Fibroblast of skin of back (primary cell): ENCODE measurements around the gene SERPINB13. TPM values are rescaled to one million over a fixed set of nuclear protein-coding genes. Genes with fewer than 3 reads are reported as not detected.

Source experiments
- DNase-seq: peaks from one replicate; pipeline ENCODE4 v3.0.0-alpha.2; 2013
- polyA plus RNA-seq, 2 experiments: library from polyadenylated mRNA; unstranded; fragments of 120-200 nt; gene quantifications; one replicate each; pipeline ENCODE4 v1.2.1, GENCODE V29; 2013; ENCODE audit not compliant: insufficient read length in 2 of 2

SERPINB13 gene
- not detected for polyA plus RNA-seq (2013, experiment 1 of 2; ENCODE audit: insufficient read length)
- polyA plus RNA-seq (2013, experiment 2 of 2; ENCODE audit: insufficient read length): not detected

DNA sequence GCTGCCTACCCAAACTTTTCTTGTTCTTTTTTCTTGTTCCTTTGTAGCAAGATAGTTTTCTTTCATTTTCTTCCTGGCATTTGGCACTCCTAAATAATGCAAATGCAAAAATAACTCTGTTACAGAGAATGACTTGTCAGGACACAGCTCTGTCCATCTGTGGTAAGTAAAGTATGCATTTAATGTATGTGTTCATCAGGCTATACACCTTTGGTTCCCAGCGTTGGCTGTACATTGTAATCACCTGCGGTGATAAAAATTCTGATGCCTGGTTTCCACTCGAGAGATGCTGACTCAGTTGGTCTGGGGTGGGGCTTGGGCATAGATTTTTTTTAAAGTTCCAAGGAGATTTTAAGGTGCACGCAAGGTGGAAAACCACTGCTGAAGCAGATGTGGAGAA is at the start of gene SERPINB13:
Gene SERPINB13 (plus strand): TSS at position 378 of the 400 bp plus-strand sequence. CDS start 1,325 bp downstream, outside the sequence.
- no peak for DNase-seq

GRCh38 chr18:63539904-63540510 is 47.1 kb upstream of the SERPINB13 start:
- DNase-seq: peak; percentile 81

GRCh38 chr18:63542069-63542468 is 45.1 kb upstream of the SERPINB13 start, which contains the start of gene SERPINB12:
SERPINB12 (plus strand) TSS chr18:63542369; CDS start chr18:63556160, 13,791 bp downstream.
- no peak for DNase-seq

- no peak for DNase-seq
Observed at GRCh38 chr18:63544017-63544416, 43.1 kb upstream of the SERPINB13 start.

- DNase-seq: no peak
Observed at GRCh38 chr18:63545000-63545399, 42.1 kb upstream of the SERPINB13 start.

DNA sequence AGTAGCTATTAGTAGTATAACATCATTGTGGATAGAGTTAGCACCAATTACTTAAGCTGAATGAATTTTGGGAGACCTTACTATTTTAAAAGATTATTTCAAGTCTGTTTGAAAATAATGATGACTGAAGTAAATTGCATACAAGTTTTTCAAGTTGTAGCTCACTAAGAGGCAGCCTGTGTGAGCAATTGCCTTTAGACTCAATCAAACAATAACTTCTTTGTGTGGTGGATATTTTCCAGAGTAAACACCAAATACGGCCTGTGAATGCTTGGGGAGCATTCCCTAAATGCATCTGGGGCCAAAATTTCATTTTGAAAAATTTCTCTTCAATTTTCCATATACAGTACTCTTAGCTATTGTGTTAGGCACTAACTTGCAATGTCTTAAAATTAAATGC is 37.1 kb upstream of the SERPINB13 start:
- DNase-seq: no peak

- no peak for DNase-seq
Observed at GRCh38 chr18:63551769-63552168, 35.4 kb upstream of the SERPINB13 start.

- no peak for DNase-seq
Observed at GRCh38 chr18:63552581-63552980, 34.6 kb upstream of the SERPINB13 start.

DNA sequence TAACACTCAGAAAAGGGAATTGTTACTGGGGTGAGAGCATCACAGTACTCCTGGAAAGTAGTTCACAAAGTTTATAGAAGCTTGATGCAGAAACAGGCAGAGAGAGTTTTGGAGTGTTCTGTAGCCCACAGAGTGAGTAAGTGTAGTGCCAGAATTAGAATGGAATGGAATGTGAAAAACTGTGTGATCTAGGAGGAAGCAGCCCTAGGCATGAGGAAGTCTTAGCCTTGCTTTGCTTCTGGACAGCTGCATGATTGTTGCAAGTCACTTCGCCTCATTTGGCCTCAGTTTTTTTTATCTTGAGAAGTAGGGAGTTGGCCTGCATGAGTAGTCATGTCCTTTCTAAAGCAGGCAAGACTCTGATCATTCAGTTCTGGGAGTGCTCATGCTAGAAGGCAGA is 34.1 kb upstream of the SERPINB13 start:
- DNase-seq: peak; percentile 93

DNA sequence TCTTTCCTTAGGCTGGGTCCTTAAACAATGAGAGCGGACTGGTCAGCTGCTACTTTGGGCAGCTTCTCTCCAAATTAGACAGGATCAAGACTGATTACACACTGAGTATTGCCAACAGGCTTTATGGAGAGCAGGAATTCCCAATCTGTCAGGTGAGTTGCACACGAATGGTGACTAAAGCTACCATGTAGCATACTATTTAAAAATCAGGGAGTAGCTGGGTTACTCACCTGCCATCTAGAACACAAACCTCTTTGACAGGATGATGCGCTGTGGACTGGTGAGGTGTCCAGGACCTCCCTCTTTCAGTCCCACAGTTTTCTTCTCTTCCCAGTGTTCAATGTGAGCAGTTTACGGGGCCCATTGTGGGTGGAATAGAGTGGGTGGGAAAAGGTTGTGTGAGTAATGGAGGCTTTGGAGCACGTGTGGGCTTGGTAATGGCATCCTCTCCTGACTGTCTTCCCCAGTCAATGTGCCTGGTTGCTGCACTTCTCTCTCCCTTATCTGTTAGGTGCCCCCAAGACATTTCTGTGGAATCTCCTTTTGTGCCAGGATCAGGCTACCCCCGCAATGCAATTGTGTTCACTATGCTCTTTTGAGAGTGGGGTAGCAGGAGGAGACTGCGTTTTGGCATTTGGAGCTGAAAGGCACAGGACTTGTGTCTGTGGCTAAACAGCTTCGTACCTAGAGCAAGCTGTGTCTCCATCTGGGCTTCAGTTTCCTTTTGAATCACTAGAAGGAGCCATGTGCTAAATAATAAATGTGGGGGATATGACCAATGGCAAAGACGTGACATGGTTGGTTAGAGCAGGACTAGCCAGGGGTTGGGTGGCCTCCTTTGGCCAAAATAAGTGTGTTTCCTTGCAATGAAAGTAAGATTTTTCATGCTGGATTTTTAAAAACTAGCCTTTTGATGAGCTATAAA is 27.3 kb upstream of the SERPINB13 start:
- DNase-seq: no peak

DNA sequence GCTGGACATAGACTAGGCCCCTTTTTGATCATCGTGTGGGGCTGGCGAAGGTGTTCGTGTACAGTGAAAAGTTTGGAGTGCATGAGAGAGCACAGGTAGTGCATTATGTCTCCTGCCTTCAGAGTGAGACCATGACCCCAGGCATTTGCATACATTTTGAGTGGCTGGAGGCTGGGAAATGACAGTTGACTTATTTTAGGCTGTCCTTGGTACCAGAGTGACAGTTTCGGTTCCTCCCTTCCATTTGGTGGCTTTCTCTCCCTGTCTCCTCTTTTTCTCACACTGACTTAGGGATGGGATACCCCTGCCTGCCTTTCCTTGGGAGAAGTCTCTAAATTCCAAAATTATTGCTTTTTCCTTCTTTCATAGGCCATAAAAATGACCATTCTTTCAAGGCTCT is 24.9 kb upstream of the SERPINB13 start:
- DNase-seq: no peak

DNA sequence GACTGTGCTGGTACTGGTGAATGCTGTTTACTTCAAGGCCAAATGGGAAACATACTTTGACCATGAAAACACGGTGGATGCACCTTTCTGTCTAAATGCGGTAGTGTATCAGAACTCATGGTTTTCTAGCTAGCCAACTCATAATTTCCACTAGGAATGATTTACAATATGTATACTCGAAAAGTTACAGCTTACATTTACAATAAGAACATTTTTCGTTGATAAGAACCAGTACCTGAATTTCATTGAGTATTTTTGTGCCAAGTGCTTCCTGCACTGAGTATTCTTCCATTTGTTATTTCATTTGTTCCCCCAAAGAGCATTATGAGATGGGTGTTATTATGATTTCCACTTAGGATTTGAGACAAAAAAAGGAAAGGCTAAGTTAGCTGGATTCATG is 23.1 kb upstream of the SERPINB13 start:
- DNase-seq: no peak

DNA sequence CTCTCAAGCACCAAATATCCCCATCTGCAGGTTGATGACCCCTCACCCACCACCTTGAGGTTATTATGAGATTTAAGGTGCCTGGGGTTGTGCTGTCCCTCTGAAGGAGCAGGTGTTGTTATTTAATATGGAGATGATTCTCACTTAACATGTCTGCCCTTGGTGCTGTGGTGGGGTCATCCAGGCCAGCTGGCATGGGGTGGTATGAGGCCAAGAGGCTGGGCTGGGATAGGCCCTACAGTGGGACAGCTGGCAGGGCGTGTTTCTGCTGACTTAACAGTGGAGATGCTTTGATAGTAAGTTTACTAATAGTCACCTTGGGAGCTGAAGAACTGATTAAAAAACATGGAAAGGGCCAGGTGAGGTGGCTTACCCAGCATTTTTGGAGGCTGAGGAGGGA is 22.6 kb upstream of the SERPINB13 start:
- DNase-seq: no peak

DNA sequence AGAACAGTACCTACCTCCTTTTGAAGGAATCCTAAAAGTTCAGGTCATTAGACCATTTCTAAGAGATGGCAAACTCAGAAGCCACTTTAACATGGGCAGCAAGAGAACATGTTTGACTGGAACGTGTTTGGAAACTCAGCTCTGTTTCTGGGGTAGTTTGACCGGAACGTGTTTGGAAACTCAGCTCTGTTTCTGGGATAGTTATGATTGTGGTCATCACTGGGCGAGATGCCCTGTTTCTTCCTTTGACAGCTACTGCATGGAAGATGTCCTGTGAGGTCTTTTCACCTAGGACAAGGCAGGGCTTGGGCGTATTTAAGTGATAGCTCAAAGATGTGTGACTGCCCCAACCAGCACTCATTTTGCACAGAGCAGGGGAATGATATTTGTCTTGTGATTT is 19.9 kb upstream of the SERPINB13 start:
- DNase-seq: no peak

DNA sequence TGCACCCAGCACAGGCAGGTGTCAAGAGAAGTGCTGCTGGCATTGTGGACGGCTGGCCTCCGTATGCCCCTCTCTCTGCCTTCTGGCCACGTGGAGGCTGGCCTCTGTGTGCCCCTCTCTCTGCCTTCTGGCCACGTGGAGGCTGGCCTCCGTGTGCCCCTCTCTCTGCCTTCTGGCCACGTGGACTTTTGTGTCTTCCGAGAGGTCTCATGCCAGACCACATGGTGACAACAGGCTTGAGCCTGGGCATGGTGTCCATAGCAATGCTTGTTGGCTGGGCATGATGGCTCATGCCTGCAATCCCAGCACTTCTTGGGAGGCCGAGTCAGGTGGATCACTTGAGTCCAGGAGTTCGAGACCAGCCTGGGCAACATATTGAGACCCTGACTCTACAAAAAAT is 19.3 kb upstream of the SERPINB13 start:
- DNase-seq: no peak

DNA sequence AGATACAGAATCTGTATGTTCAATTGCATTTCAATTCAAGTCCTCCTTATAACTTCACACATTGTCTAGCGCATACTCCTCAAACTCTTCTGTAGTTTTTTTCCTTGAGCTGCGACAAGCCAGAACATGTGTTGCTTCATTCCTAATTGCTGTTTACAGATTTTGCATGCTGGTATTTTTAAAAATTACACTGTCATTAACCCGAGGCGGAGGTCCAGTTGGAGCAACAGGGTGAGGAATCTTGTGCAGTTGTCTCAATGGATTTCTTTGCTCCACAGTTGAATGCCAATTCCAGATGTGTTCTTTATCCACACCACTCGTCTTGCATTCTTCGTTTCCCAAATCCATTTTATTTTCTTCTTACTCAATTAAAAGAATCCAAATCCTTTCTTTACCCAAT is 16.4 kb upstream of the SERPINB13 start:
- DNase-seq: no peak

DNA sequence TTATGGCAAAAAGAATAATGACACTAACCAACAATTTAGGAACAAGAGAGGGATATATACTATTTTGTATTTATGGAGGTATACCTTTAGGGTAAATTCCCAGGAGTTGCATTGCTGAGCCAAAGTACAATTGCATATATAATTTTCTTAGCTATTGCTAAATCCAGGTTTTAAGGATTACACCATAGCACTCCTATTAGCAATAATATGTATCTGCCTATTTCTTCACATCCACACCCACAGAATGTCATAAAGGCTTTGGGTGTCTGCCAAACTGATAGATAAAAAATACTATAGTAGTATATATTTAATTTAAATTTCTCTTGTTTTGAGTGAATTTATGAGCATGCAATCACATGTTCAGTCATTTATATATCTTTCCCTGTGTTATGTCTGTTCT is 11.5 kb upstream of the SERPINB13 start:
- DNase-seq: no peak

- peak; percentile 46 for DNase-seq
Observed at GRCh38 chr18:63578357-63578958, 8.7 kb upstream of the SERPINB13 start.

- no peak for DNase-seq
Observed at GRCh38 chr18:63579616-63580015, 7.5 kb upstream of the SERPINB13 start.

- DNase-seq: no peak
Observed at GRCh38 chr18:63585988-63586387, 1.2 kb upstream of the SERPINB13 start.

DNA sequence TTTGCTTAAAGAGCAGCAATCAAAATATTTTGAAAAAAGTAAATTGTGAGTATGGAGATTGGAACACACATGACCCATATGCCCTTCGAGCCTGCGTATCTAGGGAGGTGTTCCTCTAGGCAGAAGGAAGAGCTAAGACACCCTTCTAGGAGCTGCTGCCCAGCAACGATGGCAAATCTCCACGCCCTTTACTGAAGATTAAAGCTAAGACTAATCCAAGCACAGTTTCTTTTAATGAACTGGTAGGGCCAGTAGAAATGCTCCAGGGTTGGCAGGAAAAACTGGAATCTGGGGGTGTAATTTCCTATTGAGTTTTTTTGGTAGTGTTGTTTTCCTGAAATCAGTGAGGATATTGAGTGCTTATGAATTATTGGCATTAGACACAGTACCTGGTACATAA is 712 bp upstream of the SERPINB13 start:
- DNase-seq: no peak

GRCh38 chr18:63588909-63589308 is 1.8 kb downstream of the SERPINB13 start:
- no peak for DNase-seq

DNA sequence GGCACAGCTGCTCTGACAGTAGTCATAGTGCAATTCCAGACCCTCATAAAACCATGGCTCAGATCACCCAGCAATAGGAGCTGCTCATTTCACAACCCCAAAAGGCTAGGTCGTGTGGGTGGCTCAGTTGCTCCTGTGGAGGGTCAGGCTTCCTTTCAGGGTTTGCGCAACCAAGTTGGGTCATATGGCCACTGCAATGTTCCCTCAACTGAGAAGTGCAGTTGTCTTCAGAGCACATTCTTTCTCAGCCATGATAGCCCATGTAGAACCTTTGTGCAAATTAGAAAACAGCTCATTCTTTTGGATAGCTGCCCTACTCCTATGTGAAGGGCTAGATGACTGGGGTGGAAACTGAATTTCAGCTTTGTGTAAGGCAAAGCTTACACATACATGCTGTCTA is 3.2 kb downstream of the SERPINB13 start:
- no peak for DNase-seq
